ENCODE results near the gene RAMAC. TPM values are rescaled to one million over a fixed set of nuclear protein-coding genes. Genes with fewer than 3 reads are reported as not detected.

RAMAC gene
- total and polyA plus RNA-seq, 2 donors from 2014 or later: 18.3 to 20.3 TPM

DNA sequence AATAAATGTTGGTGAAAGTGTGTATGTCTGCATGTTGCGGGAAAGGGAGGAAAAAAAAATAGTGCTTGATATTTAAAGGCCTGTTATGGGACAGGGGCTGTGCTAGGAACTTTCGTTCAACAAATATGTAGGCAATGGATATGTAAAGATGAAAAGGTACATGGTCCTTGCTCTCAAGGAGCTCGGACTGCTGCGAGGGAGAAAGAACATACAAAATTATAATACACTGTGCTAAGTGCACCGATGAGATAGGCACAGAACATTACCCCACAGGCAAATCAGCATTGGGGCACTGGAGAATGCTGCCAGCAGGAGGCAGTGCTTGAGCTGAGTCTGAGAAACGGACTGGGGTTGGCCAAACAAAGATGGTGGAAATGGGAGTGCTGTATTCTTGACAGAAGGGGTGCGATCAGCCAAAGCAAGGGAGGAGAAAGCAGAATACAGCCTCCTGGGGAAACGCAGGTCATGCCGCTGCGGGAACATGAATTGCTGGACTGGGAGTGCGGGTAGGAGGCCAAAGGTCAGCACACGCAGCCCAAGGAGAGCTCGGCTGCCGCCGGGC lies 24.8 kb downstream of the RAMAC start:
- FAIRE-seq (no peak), DNase-seq (peak; percentile 71 to 90 (median 86))
- intact Hi-C loops (cut with DNase I): no loop called here

DNA sequence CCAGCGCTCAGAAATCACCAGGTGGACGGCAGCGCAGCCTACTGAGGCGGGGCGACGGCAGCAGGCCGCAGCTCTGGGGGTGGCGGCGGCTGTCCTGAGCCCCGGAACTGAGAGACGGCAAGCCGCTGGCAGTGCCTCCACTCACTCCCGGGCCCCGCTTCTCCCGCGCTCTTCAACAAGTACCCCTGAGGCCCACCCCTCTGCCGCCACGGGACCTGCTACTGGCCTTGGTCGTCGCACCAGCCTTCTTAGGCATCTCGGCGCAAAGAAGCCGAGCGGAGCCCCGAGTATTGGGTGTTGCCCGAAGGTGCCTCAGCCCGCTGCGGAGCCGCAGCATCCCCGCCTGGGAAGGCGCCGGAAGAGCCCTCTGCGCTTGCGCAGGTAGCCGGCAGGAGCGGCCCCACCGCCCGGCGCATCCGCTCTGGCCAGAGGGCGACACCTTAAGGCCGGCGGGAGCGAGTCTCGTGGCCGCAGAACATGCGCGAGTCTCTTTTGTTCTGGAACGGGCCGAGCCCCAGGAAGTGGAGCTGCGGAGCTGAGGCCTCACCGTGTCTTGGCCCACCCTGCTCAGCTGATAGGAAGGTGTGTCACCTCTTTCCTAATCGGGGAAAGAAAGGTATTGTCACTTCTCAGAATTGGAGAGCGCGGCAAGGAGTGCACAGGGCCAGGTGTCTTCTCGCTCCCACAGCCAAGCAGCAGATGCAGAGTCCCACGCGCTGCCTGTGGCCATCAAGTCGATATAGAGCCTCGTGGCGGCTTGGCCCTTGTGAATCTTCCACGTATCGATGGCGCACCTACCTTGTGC lies 25.5 kb downstream of the RAMAC start, which contains the start of gene C15orf40:
Gene C15orf40 (minus strand): TSS at position 369 of the 805 bp plus-strand sequence. CDS start 32 bp downstream, at position 337.
- H3K36me3 ChIP-seq (ENCODE audit: control insufficient read depth in 2 of 3, insufficient read depth in 3 of 3, low read length in 3 of 3): peaks cover 4 to 19% (median 10%) of the 10 kb centered on the region in 3 donors
- intact Hi-C loops (cut with DNase I): no loop called here

More for the DNA sequence above, 24.8 kb downstream of the RAMAC start:
- Histone ChIP-seq H3K36me3 (ENCODE audit: control insufficient read depth in 2 of 3, insufficient read depth in 3 of 3, low read length in 3 of 3) (peaks cover 4 to 21% (median 10%) of the 10 kb centered on the region in 3 donors), H3K27me3 (ENCODE audit: control insufficient read depth, insufficient read depth, low read length) (no peaks in the 10 kb centered on the region), H3K4me3 (ENCODE audit: low read length in 3 of 3) (peak overlapping the region; percentile 91 to 100 (median 99)), H3K9ac (ENCODE audit: low read length in 3 of 3) (peak overlapping the region; percentile 79 to 96 (median 79)), H3K27ac (ENCODE audit: low read depth in 2 of 2, low read length in 2 of 2) (peak overlapping the region; percentile 74 to 76), H3K9me3 (ENCODE audit: control insufficient read depth in 2 of 3, insufficient read depth in 1 of 3, low read length in 3 of 3) (no peaks in the 10 kb centered on the region), H3K4me1 (ENCODE audit: control insufficient read depth in 2 of 3, insufficient read depth in 2 of 3, low read depth in 1 of 3, low read length in 3 of 3) (peaks cover 5 to 19% (median 16%) of the 10 kb centered on the region in 3 donors)
- TF ChIP-seq, protein P1, sequence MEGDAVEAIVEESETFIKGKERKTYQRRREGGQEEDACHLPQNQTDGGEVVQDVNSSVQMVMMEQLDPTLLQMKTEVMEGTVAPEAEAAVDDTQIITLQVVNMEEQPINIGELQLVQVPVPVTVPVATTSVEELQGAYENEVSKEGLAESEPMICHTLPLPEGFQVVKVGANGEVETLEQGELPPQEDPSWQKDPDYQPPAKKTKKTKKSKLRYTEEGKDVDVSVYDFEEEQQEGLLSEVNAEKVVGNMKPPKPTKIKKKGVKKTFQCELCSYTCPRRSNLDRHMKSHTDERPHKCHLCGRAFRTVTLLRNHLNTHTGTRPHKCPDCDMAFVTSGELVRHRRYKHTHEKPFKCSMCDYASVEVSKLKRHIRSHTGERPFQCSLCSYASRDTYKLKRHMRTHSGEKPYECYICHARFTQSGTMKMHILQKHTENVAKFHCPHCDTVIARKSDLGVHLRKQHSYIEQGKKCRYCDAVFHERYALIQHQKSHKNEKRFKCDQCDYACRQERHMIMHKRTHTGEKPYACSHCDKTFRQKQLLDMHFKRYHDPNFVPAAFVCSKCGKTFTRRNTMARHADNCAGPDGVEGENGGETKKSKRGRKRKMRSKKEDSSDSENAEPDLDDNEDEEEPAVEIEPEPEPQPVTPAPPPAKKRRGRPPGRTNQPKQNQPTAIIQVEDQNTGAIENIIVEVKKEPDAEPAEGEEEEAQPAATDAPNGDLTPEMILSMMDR (IDR thresholded peaks at IDR 0.05; ENCODE audit: borderline replicate concordance, extremely low read depth, insufficient read depth): peak; percentile 64

DNA sequence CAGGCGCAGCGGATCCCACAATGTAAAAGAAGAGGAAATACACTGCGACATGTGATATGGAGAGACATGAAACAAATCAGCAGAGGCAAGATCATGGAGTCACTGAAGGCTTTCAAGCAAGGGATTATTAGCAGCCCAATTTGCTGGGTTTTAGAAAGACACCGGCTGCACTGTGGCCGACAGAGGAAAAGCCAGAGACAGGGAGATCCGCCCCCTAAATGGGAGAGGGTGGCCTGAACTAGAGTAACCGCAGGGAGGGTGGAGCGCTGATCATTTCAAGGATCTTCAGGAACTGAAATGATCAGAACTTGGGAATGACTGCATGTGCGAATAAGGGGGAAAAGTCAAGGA lies 26.0 kb downstream of the RAMAC start:
- Histone ChIP-seq H3K36me3 (ENCODE audit: control insufficient read depth in 2 of 3, insufficient read depth in 3 of 3, low read length in 3 of 3) (peaks cover 4 to 20% (median 8%) of the 10 kb centered on the region in 3 donors), H3K9me3 (ENCODE audit: control insufficient read depth in 2 of 3, insufficient read depth in 1 of 3, low read length in 3 of 3) (no peaks in the 10 kb centered on the region), H3K27ac (ENCODE audit: low read depth in 2 of 2, low read length in 2 of 2) (peak overlapping the region; percentile 16 to 76), H3K27me3 (ENCODE audit: control insufficient read depth, insufficient read depth, low read length) (no peaks in the 10 kb centered on the region), H3K4me1 (ENCODE audit: control insufficient read depth in 2 of 3, insufficient read depth in 2 of 3, low read depth in 1 of 3, low read length in 3 of 3) (peaks cover 5 to 19% (median 16%) of the 10 kb centered on the region in 3 donors), H3K9ac (ENCODE audit: low read length in 3 of 3) (peak overlapping the region; percentile 4 to 79 (median 26)), H3K4me3 (ENCODE audit: low read length in 3 of 3) (peak overlapping the region; percentile 59 to 99 (median 91))
- intact Hi-C loops (cut with DNase I): no loop called here
- TF ChIP-seq, protein P1 (IDR thresholded peaks at IDR 0.05; ENCODE audit: borderline replicate concordance, extremely low read depth, insufficient read depth): no peak
- DNase-seq (peak in 1 of 5 donors; percentile 45), FAIRE-seq (no peak)

More for the DNA sequence above, 25.5 kb downstream of the RAMAC start, which contains the start of gene C15orf40:
- H3K4me3 ChIP-seq (ENCODE audit: low read length in 3 of 3): peak within 1 kb of the TSS; percentile 91 to 100 (median 99)
- H3K4me1 ChIP-seq (ENCODE audit: control insufficient read depth in 2 of 3, insufficient read depth in 2 of 3, low read depth in 1 of 3, low read length in 3 of 3): peaks cover 5 to 19% (median 16%) of the 10 kb centered on the region in 3 donors
- no peak for FAIRE-seq
- peak; percentile 90 to 97 (median 96) for DNase-seq
- peak within 1 kb of the TSS; percentile 74 to 76 for H3K27ac ChIP-seq (ENCODE audit: low read depth in 2 of 2, low read length in 2 of 2)
- no peaks in the 10 kb centered on the region for H3K27me3 ChIP-seq (ENCODE audit: control insufficient read depth, insufficient read depth, low read length)
- TF ChIP-seq, protein P1 (IDR thresholded peaks at IDR 0.05; ENCODE audit: borderline replicate concordance, extremely low read depth, insufficient read depth): peak; percentile 67
- H3K9ac ChIP-seq (ENCODE audit: low read length in 3 of 3): peak within 1 kb of the TSS; percentile 79 to 96 (median 79)
- H3K9me3 ChIP-seq (ENCODE audit: control insufficient read depth in 2 of 3, insufficient read depth in 1 of 3, low read length in 3 of 3): no peaks in the 10 kb centered on the region
